ENCODE results near the gene PCOLCE2.

DNA sequence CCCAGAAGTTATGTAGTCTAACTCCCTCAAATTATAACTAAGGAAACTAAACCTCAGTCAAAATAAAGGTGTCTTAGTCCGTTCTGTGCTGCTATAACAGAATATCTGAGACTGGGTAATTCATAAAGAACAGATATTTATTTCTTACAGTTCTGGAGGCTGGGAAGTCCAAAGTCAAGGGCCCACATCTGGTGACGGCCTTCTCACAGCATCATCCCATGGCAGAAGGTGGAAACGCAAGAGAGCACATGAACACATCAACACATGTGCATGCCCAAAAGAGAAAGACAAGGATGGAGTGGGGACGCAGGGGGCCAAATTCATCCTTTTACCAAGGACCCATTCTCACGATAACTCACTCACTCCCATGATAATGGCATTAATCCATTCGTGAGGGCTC is 73.1 kb downstream of the PCOLCE2 start:
- TF ChIP-seq, protein P1, sequence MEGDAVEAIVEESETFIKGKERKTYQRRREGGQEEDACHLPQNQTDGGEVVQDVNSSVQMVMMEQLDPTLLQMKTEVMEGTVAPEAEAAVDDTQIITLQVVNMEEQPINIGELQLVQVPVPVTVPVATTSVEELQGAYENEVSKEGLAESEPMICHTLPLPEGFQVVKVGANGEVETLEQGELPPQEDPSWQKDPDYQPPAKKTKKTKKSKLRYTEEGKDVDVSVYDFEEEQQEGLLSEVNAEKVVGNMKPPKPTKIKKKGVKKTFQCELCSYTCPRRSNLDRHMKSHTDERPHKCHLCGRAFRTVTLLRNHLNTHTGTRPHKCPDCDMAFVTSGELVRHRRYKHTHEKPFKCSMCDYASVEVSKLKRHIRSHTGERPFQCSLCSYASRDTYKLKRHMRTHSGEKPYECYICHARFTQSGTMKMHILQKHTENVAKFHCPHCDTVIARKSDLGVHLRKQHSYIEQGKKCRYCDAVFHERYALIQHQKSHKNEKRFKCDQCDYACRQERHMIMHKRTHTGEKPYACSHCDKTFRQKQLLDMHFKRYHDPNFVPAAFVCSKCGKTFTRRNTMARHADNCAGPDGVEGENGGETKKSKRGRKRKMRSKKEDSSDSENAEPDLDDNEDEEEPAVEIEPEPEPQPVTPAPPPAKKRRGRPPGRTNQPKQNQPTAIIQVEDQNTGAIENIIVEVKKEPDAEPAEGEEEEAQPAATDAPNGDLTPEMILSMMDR (IDR thresholded peaks at IDR 0.05) = no peak
- no peak for TF ChIP-seq POLR2A (IDR thresholded peaks at IDR 0.05)

Data from right lobe of liver (tissue), 4 donors.